SK-N-SH (cell line): ENCODE results near the gene TPRG1L.

Source experiments
- POLR2AphosphoS5 ChIP-seq: IDR thresholded peaks from 2 replicates; pipeline ENCODE4 v1.6.1; 2012; ENCODE audit warnings: low read depth, low read length
- RFX5 ChIP-seq: IDR thresholded peaks from 2 replicates; pipeline ENCODE4 v1.6.1; 2012; ENCODE audit warnings: mild to moderate bottlenecking, improper control_type of control experiment, low read length

GRCh38 chr1:3590951-3591865, 33.6 kb upstream of the TPRG1L start:
- no peak for TF ChIP-seq POLR2AphosphoS5
- no peak for TF ChIP-seq RFX5
